Heart right ventricle (tissue), 16 donors: ENCODE data around the gene MLLT3. TPM values are rescaled to one million over a fixed set of nuclear protein-coding genes. Genes with fewer than 3 reads are reported as not detected.
A peak's percentile ranks its signal among the peaks of the same experiment; 100 is the strongest.

Experiments
- ATAC-seq, 8 donors: fragments of 200-7000 bp; cut with Tn5 transposase; one replicate each; pipeline ENCODE4 v1.9.1; 2020; ENCODE audit warnings: mild to moderate bottlenecking in 8 of 8, moderate library complexity in 8 of 8, moderate number of reproducible peaks in 1 of 8
- DNase-seq, 2 donors: peaks; one replicate each; pipeline ENCODE4 v3.0.0-alpha.2; 2020
- H3K27ac ChIP-seq, 10 donors: fragments of 200-600 bp; sonication (generic) in 2 of 10; one replicate each; pipeline versions ENCODE4 v1.5.0 to v1.8.0; 2020 to 2022; ENCODE audit warnings: mild to moderate bottlenecking in 3 of 10
- H3K27me3 ChIP-seq, 7 donors: fragments of 200-600 bp; one replicate each; pipeline ENCODE4 v1.8.0; 2021 to 2022; ENCODE audit warnings: mild to moderate bottlenecking in 2 of 7
- H3K36me3 ChIP-seq, 9 donors: fragments of 200-600 bp; sonication (generic) in 1 of 9; one replicate each; pipeline versions ENCODE4 v1.5.0 to v1.8.0; 2020 to 2022; ENCODE audit warnings: mild to moderate bottlenecking in 2 of 9
- H3K4me1 ChIP-seq, 9 donors: fragments of 200-600 bp; sonication (generic) in 1 of 9; one replicate each; pipeline versions ENCODE4 v1.5.0 to v1.8.0; 2020 to 2022; ENCODE audit warnings: mild to moderate bottlenecking in 4 of 9
- H3K4me3 ChIP-seq, 10 donors: fragments of 200-600 bp; sonication (generic) in 2 of 10; one replicate each; pipeline versions ENCODE4 v1.5.0 to v1.8.0; 2020 to 2022; ENCODE audit warnings: mild to moderate bottlenecking in 7 of 10, moderate library complexity in 2 of 10
- H3K9me3 ChIP-seq, 11 donors: fragments of 200-600 bp in 10 of 11; sonication (generic) in 2 of 11; one replicate each; pipeline versions ENCODE4 v1.5.0 to v1.8.0; 2013 to 2022; ENCODE audit warnings: mild to moderate bottlenecking in 2 of 11, control low read depth in 1 of 11, moderate library complexity in 1 of 11
- CTCF ChIP-seq, 9 donors: fragments of 200-600 bp; sonication (generic) in 2 of 9; IDR thresholded peaks; one replicate each; pipeline versions ENCODE4 v1.5.0 to v1.8.0; 2021 to 2022; ENCODE audit warnings: antibody characterized with exemption in 9 of 9, mild to moderate bottlenecking in 5 of 9, moderate library complexity in 1 of 9
- WGBS, 2 donors: extraction: QIAGEN DNeasy Blood & Tissue Kit; methylation state at CpG; one replicate each; pipeline ENCODE4 v1.1.7; 2013; ENCODE audit warnings: inconsistent platforms in 1 of 2; 5-methylcytosine and 5-hydroxymethylcytosine counted together
- intact Hi-C, 10 donors: fragments of 100-400 bp; cut with DNase I; formaldehyde crosslinking; loops; one replicate each; pipeline versions ENCODE4 v1.11.1 to v1.14.2; 2022
- polyA plus RNA-seq, 2 donors: library from polyadenylated mRNA; stranded (reverse); fragments of 200-250 nt; gene quantifications; one replicate each; pipeline ENCODE4 v1.2.3, GENCODE V29; 2013
- total RNA-seq, 10 donors: library from RNA; stranded (reverse); fragmentation: NEBNext Ultra II Directional in 3 of 10; extraction: Animal tissue kit (Norgen Biotek cat#: 25700) in 3 of 10; gene quantifications; one replicate each; pipeline versions ENCODE4 v1.2.1 to v1.2.4, GENCODE V29; 2021 to 2023
- donor health status: Arrhythmogenic right ventricular cardiomyopathy.
- donor health status: ischemic (EF 13 %, LVEDD 7.1; RV severe dilation, severe dysfunction).
- donor health status: healthy with polysubstance abuse.
- donor health status: DM: no; HTN: yes; CAD: no.
- donor health status: DM: no; HTN: no; CAD: no.
- donor health status: ischemic (EF 25% LVEDD 6.9; RV normal size, moderate dysfunction).
- donor health status: ischemic (EF 25% LVEDD 5.7; RV mildly dilated, moderate dysfunction).
- donor health status: healthy.
- donor health status: DM: yes; HTN: yes; CAD: no.
- donor health status: Ischemic cardiomyopathy.
- donor health status: ischemic (EF 35%, LVEDD 5.7; RV mildly dilated, moderate dysfunction).
- donor health status: nonischemic (EF 11% LVEDD 7.7; RV severe dilation, severe dysfunction).
- donor health status: DM: yes; HTN: yes; CAD: no.
- donor health status: PGD.
- donor health status: ischemic (EF 29% LVEDD 5.4; RV normal size, mild dysfunction).
- donor health status: nonischemic (EF 23%, LVEDD 6.1; RV moderate dilation, normal function).

MLLT3 gene
- total and polyA plus RNA-seq, 12 donors: 4.3 to 22.7 (median 13.5) TPM

- H3K9me3 ChIP-seq: no peaks in the 10 kb centered on the region
- intact Hi-C loops: no loop called here
- peaks cover 0 to 28% (median 4%) of the 10 kb centered on the region in 9 donors for H3K4me1 ChIP-seq
- no peaks in the 10 kb centered on the region for H3K36me3 ChIP-seq
- no peaks in the 10 kb centered on the region for H3K27me3 ChIP-seq
- ATAC-seq: peak in 2 of 8 donors; percentile 29 to 74
- no peak for TF ChIP-seq CTCF (IDR thresholded peaks at IDR 0.05)
- no peak for DNase-seq
- peak overlapping the region in 2 of 10 donors; percentile 41 to 57 for H3K27ac ChIP-seq
- WGBS, 2 donors: 74 to 82% methylated on average over 5 of the region's 5 CpGs
- no peak overlapping the region for H3K4me3 ChIP-seq
Observed at GRCh38 chr9:20380546-20380945, 241.8 kb downstream of the MLLT3 start.

- Histone ChIP-seq H3K4me1 (peaks cover 0 to 28% (median 4%) of the 10 kb centered on the region in 9 donors), H3K9me3 (no peaks in the 10 kb centered on the region), H3K4me3 (no peak overlapping the region), H3K27ac (peak overlapping the region in 1 of 10 donors; percentile 57), H3K27me3 (no peaks in the 10 kb centered on the region), H3K36me3 (no peaks in the 10 kb centered on the region)
- TF ChIP-seq CTCF (IDR thresholded peaks at IDR 0.05): no peak
- intact Hi-C loops: no loop called here
- no peak for DNase-seq
- WGBS, 2 donors: 71 to 77% methylated on average over 2 of the region's 2 CpGs
- ATAC-seq: peak in 2 of 8 donors; percentile 9 to 11
Observed at GRCh38 chr9:20379804-20380225, 242.5 kb downstream of the MLLT3 start.

- intact Hi-C loops: no loop called here
- DNase-seq (no peak), ATAC-seq (no peak)
- no peaks in the 10 kb centered on the region for H3K36me3 ChIP-seq
- no peaks in the 10 kb centered on the region for H3K9me3 ChIP-seq
- H3K27me3 ChIP-seq: no peaks in the 10 kb centered on the region
- no peak overlapping the region for H3K4me3 ChIP-seq
- TF ChIP-seq CTCF (IDR thresholded peaks at IDR 0.05): no peak
- no peak overlapping the region for H3K27ac ChIP-seq
- WGBS, 2 donors: 83 to 91% methylated on average over 3 of the region's 3 CpGs
- H3K4me1 ChIP-seq: peaks cover 0 to 28% (median 4%) of the 10 kb centered on the region in 9 donors
Observed at GRCh38 chr9:20378851-20379250, 243.4 kb downstream of the MLLT3 start.

GRCh38 chr9:20377790-20378189 lies 244.5 kb downstream of the MLLT3 start:
- no peaks in the 10 kb centered on the region for H3K36me3 ChIP-seq
- ATAC-seq (no peak), DNase-seq (no peak)
- no peak overlapping the region for H3K27ac ChIP-seq
- intact Hi-C loops: no loop called here
- H3K9me3 ChIP-seq: no peaks in the 10 kb centered on the region
- no peak for TF ChIP-seq CTCF (IDR thresholded peaks at IDR 0.05)
- peaks cover 0 to 23% (median 4%) of the 10 kb centered on the region in 9 donors for H3K4me1 ChIP-seq
- H3K27me3 ChIP-seq: no peaks in the 10 kb centered on the region
- no peak overlapping the region for H3K4me3 ChIP-seq
